ENCODE measurements around the gene CELSR1.

The CELSR1 gene

DNA sequence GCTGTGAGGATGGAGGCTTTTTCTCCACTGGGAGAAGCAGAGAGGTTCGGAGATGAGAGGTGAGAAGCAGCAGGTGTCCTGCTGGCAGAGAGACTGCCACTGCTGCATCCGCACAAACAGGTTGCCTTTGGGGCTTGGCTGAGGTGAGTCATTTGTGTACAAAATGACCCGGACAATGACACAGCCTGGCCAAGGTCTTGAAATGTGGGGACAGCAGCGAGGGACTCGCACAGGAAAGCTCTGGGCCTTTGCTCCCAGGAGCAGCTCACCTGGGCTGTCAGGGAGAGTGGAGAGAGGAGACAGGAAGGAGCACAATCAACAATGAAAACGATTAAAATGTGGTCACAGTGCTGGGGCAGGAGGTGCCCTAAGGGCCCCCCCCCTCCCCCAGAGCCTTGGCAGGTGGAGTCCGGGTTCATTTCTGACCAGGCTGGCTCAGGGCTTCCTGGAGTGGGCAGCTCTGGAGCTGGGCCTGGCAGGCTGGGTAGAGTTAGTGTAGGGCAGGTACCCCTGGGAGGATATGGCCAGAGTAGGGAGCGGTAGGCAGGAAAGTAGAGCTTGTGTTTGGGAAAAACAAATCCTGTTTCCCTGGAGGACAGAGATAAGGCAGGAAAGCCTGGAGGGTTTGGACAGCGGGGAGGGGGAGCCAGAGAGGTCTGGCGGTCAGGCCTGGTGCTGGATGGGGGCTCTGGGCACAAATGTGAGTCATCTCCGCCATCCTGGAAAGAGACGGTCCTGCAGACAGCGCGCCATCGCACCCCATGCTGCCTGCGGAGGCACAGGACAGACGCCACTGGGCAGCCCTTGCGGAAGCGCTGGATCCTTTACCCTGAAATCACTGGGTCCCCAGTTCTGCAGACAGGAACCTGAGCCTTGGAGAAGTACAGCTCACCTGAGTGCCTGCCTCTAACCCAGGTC is 37.8 kb upstream of the CELSR1 start:
- no peak for DNase-seq (ENCODE audit: low spot score)

DNA sequence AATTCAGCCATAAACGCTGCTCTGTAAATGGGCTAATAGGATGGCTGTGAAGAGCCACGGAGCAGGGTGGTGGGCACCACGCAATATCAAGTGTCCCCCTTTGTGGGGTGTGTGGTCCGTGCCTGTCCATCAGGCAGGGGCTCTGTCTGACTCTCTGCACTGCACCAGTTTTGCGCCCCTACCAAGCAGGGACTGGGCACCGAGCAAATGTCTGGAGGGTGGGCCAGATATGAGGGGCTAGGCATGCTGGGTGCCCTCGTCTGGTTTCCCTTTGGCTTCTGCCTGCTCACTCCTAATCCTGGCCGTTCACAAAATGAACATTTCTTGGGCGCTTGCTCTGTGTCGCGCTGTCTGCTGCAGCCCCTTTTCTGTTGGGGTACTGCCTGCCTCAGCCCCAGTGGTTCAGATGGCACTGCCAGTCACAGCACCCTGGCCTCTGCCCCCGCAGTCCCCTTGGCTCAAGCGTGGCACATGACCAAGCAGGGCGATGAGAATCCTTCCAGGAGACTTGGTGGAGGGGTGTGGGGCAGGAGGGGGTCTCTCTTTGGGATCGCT is 37.1 kb upstream of the CELSR1 start:
- DNase-seq (ENCODE audit: low spot score) = no peak

DNA sequence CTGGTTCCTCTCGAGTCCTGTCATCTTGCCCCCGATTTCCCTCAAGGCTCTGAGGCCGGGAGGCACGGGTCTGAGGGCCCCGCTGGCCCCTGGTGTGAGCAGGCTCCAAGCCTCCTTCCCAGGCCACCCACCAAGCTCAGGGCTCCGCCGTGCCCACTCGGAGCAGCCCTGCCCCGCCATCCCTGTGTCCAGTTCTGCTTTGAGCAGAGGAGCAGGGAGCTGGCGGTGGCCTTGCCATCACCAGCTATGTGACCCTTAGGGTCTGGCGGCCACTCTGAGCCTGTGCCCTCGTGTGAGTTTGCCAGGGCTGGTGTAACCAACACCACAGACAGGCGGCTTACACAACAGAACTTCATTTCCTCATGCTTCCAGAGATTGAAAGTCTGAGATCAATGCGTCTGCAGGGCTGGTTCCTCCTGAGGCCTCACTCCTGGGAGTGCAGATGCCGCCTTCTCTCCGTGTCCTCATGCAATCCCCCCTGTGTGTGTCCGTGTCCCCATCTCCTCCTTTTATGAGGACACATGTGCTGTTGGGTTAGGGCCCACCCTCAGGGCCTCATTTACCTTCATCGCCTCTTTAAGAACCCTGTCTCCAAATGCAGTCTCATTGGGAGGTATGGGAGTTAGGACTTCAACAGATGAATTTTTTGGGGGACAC is 36.5 kb upstream of the CELSR1 start:
- no peak for DNase-seq (ENCODE audit: low spot score)

DNA sequence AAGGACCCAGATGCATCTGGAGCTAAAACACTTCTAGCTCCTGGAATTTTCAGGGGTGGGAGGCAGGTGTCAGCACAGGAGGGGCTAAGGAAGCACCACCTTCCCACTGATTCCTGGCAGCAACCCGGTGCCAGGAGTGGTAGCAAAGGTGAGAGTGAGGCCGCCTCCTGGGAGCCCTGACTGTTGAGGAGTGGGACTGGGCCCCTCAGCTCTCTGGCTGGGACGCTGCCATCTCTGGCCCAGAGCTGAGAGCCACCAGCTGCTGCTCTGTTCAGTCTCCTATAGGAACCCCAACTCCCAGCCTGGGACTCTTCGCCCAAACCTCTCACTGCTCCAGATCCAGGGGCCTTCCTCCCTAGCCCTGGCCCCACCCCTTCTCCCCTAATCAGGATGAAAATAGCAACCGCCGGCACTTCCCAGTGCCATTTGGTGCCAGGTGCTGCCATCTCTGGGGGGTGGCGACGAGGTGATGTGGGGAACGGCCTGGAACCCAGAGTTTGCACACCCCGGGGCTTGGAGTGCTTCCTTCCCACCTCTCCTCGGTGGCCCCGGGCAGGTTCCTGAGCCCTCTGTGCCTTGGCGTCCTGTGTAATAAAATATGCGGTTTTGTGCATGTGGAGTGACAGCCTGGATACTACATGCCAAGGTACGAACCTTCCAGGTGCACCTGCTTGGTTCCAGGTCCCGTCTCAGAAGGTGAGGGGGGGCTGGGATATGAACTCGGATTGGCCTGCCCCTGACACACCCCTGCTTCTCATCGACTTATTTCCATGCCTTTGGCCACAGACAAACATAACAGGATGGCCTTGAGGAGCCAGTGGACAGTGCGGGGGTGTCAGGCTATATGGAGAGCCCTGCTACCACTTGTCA is 35.7 kb upstream of the CELSR1 start:
- no peak for DNase-seq (ENCODE audit: low spot score)

DNA sequence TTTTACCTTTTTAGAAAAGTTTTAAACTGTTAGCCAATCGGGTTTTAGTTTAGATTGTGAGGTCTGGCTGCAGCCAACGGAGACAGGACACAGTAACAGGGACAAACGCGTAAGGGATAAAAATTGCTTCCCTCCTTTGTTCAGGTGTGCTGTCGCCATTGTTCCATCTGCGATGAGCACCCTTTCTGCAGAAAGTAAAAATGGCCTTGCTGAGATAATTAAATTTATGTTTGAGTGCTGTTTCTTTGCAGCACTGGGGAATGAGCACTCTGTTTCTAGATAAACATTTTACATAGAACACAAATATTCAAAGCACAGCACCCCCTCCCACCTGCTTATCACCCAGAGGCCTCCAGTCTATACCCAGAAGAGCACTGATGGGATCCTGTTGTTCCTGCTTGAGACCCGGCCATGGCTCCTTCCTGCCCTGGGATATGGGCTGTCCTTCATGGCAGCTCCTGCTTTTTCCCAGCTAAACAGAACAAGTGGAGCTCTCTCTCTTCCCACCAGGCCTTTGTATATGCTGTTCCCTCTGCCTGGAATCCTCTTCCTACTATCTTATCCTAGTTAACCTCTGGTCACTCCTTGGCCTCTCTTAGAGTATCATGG is 34.3 kb upstream of the CELSR1 start:
- no peak for DNase-seq (ENCODE audit: low spot score)

DNA sequence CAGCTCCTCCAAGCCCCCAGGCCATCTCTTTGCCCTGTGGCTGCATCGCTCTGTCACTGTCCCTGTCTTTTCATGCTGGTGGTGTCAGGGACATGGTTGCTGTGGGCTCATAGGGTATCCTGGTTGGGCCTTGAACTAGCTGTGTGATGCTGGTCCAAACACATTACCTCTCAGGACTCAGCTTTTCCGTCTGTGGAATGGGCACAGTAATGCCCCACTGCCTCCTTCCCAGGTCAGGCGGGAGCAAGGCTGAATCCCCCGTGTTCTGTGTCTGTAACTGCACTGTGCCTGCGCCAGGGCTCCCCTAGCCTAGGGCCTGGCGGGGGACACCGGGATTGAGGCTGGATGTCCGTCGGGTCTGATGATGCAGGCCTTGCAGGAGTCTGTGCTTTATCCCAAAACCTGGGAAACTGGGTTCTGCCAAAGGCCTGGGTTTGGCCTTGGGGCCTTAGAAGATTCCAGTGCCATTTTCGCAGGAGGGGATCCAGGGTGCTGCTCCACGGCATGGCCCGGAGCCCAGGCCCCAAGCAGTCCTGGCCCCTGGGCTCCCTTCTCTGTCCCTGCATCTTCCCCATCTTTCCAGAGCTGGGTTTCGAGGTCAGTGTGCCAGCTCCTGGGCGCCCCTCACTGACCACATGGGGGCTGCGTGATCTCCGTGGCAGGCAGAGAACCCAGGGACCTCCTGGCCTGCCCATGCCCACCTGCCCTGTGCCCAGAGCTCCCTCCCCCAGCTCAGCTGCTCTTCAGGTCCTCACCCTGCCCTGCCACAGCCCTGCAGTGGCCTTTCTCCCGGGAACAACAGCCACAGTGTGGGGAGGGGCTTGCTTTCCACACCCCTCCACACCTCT is 32.7 kb upstream of the CELSR1 start:
- no peak for DNase-seq (ENCODE audit: low spot score)

DNA sequence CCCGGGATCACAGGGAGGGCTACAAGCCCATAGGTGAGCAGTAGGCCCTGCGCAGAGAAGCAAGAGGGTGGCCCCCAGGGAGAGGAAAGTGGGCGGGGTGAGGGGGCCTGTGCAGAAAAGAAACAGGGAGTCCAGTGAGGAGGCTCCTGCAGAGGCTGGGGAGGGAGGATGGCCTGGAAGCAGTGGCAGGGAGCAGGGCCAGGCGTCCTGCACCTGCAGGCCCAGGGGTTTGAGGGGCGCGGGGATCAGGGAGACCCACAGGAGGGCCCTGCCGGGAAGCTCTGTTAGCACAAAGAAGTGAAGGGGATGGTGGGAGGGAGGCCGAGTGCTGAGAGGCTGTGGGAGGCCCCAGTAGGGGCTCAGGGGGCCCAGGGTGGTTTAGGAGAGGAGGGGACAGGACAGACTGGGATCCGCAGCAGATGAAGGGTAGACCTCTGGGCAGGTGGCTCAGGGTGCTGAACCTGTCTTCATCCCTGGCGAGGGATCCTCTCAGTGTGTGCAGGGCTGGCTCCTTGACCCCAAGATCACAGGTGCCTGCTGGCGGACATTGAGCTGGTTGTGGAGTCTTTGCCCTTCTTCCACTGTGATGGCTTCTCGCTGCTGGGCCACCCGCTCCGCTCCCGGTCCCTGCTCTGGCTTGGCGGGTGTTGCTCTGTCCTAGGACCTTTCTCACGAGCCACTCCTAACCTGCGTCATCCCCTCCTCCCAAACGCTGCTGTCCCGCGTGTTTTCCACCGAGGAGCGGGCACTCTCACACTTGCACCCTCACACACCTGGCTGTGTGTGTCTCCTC is 31.8 kb upstream of the CELSR1 start:
- DNase-seq (ENCODE audit: low spot score) = no peak

DNA sequence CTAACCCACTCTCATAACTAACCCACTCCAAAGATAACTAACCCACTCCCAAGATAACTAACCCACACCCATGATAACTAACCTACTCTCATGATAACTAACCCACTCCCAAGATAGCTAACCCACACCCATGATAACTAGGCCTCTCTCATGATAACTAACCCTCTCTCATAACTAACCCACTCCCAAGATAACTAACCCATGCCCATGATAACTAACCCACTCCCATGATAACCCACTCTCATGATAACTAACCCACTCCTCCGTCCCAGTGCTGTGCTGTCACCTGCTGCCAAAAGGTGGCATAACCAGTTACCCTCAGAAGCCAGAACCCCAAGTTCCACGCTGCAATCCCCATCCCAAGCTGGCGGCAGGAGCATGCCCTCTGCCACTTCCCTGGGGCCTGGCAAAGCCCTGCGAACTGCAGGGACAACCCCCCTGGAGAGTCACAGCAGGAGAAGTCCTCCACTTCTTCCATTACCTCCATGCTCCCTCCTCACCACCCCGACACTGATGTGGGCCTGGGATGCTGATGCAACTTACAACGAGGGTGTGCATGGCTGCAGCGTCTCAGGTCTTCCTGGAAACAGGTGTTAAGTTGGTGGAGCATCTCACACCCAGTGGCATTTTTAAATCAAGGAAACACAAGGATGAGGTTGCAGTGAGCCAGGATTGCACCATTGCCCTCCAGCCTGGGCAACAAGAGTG is 30.8 kb upstream of the CELSR1 start:
- DNase-seq (ENCODE audit: low spot score) = no peak

DNA sequence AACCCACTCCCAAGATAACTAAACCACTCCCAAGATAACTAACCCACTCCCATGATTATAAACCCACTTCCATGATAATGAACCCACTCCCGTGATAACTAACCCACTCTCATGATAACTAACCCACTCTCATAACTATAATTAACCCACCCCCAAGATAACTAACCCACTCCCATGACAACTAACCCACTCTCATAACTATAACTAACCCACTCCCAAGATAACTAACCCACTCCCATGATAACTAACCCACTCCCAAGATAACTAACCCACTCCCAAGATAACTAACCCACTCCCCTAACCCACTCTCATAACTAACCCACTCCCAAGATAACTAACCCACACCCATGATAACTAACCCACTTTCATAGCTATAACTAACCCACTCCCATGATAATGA is 30.1 kb upstream of the CELSR1 start:
- no peak for DNase-seq (ENCODE audit: low spot score)

DNA sequence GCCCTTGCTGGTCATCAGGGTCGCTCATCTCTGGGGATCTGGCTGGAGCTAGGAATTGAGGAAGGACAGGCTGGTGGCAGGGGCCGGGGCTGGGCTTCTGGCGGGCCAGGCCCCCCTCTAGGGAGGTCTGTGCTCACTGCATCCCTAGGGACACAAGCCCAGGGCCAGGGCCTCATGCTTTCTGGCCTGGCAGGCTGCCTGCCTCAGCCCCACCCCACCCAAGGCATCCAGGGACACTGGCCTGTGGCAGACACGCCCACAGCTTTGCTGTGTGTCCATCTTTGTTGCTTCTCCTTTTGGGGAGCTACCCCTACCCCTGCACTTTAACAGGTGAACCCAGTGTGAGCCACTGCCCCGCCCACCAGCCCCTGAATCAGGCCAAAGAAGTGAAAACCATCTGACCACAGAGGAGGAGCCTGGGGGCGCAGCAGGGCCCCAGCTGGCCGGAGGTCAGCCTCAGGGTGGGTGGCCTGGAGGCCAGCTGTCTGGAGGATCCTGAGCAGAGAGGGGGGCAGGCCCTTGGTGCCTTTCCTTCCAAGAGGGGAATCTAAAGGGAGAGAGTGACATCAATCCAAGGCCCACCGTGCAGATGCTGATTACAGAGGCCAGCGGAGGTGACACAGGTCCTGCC is 26.8 kb upstream of the CELSR1 start:
- no peak for DNase-seq (ENCODE audit: low spot score)

DNA sequence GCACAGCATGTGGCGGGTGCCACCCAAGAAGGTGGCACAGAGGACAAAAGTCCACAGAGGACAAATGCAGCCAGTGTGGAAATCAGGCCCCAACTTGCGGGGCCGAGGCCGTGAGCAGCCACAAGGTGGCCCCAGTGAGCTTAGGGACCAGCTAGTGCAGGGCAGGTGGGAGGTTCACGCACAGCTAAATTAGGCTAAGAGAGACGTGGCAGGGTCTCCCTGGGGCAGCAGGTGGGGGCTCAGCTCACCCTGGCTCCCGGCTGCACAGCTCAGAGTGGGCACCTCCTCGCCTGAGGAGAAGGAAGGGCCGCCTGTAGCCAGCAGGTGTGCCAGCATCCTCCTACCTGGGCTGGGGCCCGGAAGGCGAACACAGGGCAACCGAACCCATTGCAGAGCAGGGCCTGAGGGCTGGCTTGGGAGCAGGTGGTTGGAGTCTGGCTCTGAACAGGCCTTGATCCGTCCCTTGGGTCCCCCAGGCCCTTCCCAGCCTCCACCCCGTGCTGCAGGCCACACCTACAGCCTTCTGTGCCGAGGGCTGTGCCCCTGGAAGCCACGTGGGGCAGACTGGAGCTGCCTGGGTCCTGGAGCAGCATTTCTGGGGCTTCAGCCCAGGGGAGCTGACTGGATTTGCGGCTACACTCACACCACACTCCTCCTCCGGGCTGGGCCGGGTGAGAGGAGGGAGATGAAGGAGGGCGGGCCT is 26.1 kb upstream of the CELSR1 start:
- DNase-seq (ENCODE audit: low spot score) = peak; percentile 79

DNA sequence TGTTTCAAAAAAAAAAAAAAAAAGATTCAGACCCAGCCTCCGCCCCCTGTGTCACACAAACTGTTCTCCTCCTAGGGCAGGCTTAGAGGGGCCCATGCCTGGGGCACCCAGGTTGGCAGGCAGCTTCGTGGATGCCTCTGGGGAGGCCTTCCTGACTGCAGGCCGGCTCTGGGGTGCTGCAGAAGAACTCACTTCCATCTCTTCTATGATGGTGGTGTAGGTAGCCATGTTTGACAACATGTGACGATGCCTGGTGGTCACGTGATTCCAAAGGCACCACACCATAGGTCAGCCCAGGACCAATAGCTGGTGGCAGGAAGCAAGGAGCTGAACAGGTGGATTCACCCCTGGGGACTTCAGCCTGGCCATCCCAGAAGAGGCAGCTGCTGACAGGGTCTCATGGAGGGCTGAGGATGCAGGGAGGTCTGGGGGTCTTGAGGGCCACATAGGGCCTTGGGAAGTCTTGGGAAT is 24.1 kb upstream of the CELSR1 start:
- peak; percentile 61 for DNase-seq (ENCODE audit: low spot score)

DNA sequence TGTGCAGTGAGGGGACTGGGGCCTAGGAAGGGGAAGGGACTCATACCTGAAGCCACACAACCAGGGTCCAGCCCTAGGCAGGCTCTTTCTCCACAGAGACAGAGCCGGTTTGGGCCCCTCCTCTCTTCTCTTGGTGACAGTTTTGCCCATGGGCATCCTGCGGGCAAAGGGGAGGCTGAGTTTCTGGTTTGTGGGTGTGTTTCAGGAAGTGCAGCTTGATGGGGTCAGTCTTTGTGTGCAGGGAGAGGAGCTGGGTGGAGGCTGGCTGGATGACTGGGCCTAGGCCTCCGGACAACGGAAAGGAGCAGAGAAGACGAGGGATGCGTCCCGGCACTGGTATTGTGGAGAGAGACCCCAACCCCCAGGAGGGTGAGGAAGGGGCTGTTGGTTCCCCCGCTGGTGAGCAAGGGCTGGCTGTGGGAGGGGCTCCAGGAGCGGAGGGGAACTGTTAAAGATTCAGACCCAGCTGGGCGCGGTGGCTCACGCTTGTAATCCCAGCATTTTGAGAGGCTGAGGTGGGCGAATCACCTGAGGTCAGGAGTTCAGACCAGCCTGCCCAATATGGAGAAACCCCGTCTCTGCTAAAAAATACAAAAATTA is 23.4 kb upstream of the CELSR1 start:
- DNase-seq (ENCODE audit: low spot score) = no peak

DNA sequence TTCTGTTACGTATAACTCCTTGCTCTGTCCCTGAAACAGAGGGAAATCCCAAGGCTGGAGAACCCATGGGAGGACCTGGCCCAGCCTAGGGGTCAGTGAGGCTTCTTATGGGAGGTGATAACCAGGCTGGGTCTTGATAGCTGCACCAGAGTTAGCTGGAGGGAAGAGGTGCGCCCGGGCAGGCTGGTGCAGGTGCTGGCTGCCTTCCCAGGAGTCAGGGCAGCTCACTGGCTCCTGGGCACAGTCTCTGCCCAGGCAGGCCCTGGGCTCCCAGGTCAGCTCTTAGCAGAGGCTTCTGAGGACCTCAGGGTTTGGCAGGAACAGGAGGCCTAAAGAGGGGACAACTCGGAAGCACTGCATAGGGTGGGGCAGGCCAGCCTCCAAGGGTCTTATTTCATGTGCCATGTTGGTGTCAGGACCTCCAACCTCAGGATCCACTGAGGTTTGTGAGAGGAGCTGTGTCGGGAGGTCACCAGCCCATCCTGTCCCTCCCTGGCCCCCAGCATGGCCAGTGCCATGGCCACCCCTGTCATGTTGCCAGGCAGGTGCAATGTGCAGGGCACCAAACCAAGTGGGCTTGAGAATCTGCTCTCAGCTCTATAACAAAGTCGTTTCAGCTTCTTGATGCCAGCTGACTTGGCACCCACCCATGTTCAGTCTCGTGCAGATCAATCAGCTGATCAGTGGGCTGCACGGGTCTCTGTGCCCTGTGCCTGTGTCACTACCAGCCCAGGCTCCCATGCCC is 20.5 kb upstream of the CELSR1 start:
- no peak for DNase-seq (ENCODE audit: low spot score)

DNA sequence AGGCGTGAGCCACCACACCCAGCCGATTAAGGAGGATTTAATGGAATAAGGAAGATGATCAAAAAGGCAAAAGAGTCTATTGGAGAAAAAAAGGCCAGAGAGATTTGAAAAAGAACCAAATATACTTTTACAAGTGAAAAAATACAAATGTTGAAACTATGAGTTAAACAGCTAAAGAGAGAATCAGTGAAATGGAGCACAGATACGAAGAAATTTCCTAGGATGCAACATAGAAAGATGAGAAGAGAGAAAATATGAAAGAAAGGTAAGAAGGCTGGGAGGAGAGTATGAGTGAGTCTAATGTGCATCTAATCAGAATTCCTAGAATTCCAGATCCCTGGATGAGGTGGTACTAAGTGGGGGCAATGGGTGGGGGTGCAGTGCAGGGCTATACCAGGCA is 19.4 kb upstream of the CELSR1 start:
- no peak for DNase-seq (ENCODE audit: low spot score)

DNA sequence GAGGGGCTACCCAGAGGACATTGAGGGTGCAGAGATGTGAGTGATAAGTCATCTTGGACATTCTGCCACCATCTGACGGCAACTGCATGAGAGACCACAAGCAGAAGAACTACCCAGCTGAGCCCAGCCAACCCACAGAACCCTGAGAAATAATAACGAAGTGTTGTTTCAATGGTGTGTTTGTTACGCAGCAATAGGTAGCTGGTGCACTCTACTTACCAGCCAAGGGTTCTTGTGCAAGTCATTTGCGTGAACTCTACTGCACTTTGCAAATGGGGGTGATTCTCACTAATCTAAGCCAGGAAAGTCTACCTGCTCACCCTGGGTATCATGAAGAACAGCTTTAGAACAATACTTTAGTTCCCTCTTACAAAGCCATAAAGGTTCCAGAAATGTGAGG is 15.8 kb upstream of the CELSR1 start:
- no peak for DNase-seq (ENCODE audit: low spot score)

DNA sequence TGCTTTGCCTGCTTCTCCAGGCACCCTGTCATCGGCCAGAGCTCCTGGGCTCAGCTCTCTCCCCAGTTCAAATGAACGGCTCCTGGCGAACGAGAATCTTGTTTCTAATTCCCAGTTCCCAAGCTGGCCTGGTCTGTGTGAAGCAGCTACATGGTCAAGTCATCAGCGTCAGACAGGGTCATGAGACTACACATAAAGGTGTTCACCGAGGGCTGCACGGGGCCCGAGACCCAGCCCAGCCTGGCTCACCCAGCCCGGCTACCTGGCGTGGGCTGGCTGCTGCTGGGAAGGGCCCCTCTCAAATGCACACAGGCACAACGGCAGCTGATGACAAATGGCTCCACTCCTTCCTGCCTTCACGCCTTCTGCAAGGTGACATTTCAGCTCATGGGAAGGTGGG is 14.6 kb upstream of the CELSR1 start:
- no peak for DNase-seq (ENCODE audit: low spot score)

All from COLO829 (cell line).